A673 (cell line): ENCODE measurements around the gene ANLN. TPM values are rescaled to one million over a fixed set of nuclear protein-coding genes. Genes with fewer than 3 reads are reported as not detected.
"Not testable (repeated sequence)": the region's sequence is repeated elsewhere in the genome, so short reads cannot be mapped to it uniquely, and the experiment has no call there.

Source experiments
- BruUV-seq: library from RNA; stranded (reverse); fragments of 400-500 nt; replicated peaks from 2 replicates; lab custom pipeline; 2021; lab: Mats Ljungman, UMichigan
- CTCF ChIA-PET: fragments of 300-600 bp; sonication (Branson Sonifier 250); formaldehyde crosslinking; loops from one replicate; lab custom pipeline; 2022; ENCODE audit warnings: antibody characterized with exemption; lab: Charles Lee
- POLR2A ChIA-PET: fragments of 300-600 bp; sonication (Branson Sonifier 250); formaldehyde crosslinking; loops from one replicate; lab custom pipeline; 2022; ENCODE audit warnings: antibody characterized with exemption; ENCODE audit not compliant: low non-redundant PET; lab: Charles Lee
- DNase-seq: peaks from one replicate; pipeline ENCODE4 v3.0.0-alpha.2; 2015; ENCODE audit warnings: low spot score
- H3K27ac ChIP-seq: fragments of 200-600 bp; sonication (generic); 2 replicates; pipeline ENCODE4 v1.5.1; 2016; ENCODE audit warnings: mixed run types, low read depth, mild to moderate bottlenecking, mixed read lengths, antibody characterized with exemption, low read length; ENCODE audit not compliant: poor library complexity, severe bottlenecking
- H3K27me3 ChIP-seq: fragments of 200-600 bp; sonication (generic); replicated peaks from 2 replicates; pipeline ENCODE4 v1.6.1; 2017; ENCODE audit warnings: mixed run types, low read depth, mild to moderate bottlenecking, mixed read lengths, antibody characterized with exemption, low read length; ENCODE audit not compliant: insufficient read depth, poor library complexity
- H3K36me3 ChIP-seq: fragments of 200-600 bp; sonication (generic); 2 replicates; pipeline ENCODE4 v1.6.1; 2016; ENCODE audit warnings: mixed run types, mild to moderate bottlenecking, mixed read lengths, antibody characterized with exemption, low read length; ENCODE audit not compliant: insufficient read depth, poor library complexity, severe bottlenecking
- H3K4me1 ChIP-seq: fragments of 200-600 bp; sonication (generic); 2 replicates; pipeline ENCODE4 v1.6.1; 2017; ENCODE audit warnings: mixed run types, mild to moderate bottlenecking, mixed read lengths, antibody characterized with exemption, low read length; ENCODE audit not compliant: insufficient read depth, poor library complexity, severe bottlenecking
- H3K4me3 ChIP-seq: fragments of 200-600 bp; sonication (generic); 2 replicates; pipeline ENCODE4 v1.5.1; 2016; ENCODE audit warnings: low read depth, mixed run types, mild to moderate bottlenecking, mixed read lengths, low read length; ENCODE audit not compliant: poor library complexity, severe bottlenecking
- H3K9me3 ChIP-seq: fragments of 200-600 bp; sonication (generic); 2 replicates; pipeline ENCODE4 v1.6.1; 2016; ENCODE audit warnings: mixed run types, low read depth, mild to moderate bottlenecking, mixed read lengths, antibody characterized with exemption, low read length; ENCODE audit not compliant: poor library complexity, severe bottlenecking
- EZH2 ChIP-seq: fragments of 200-600 bp; sonication (generic); IDR thresholded peaks from 2 replicates; pipeline ENCODE4 v1.6.1; 2017; ENCODE audit warnings: borderline replicate concordance, low read depth, mild to moderate bottlenecking, mixed read lengths, antibody characterized with exemption, low read length; ENCODE audit not compliant: poor library complexity, severe bottlenecking
- intact Hi-C: fragments of 100-400 bp; cut with micrococcal nuclease; formaldehyde crosslinking; loops from one replicate; pipeline ENCODE4 v1.10.0; 2022; ENCODE audit not compliant: unreplicated experiment
- total RNA-seq: library from RNA; stranded (reverse); gene quantifications from 2 replicates; pipeline ENCODE4 v1.2.3, GENCODE V29; 2021
- TF ChIP-seq, protein P1 (sequence below): fragments of 300-800, 200-600 bp; sonication (generic); conservative IDR thresholded peaks from 2 replicates; pipeline ENCODE4 v1.5.1; 2017; ENCODE audit warnings: low read depth, mild to moderate bottlenecking, antibody characterized with exemption, low read length, moderate library complexity, mixed read lengths

The ANLN gene
- total RNA-seq, 1 experiment from 2014 or later = 164 TPM

DNA sequence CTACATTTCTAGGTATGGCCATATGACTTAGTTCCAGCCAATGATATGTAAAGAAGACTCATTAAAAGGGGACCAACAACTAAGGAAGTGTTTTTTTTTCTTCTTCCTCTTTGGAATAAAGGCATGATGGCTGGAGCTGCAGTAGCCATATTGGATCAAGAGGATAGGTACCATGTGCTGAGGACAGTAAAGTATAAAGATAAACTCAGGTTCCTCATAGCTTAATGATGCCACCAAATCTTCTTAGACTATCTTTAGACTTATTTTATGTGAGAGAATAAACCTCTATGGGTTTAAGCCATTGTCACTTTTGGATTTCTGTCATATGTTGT lies 85.3 kb downstream of the ANLN start:
- DNase-seq = no peak
- peaks cover 3% of the 10 kb centered on the region for H3K27me3 ChIP-seq
- CTCF ChIA-PET = interaction anchor here (0.6 to 1.0 kb wide), 2 partner anchors 195 to 724 kb away, joined by 3 to 5 read pairs; no protein-coding TSS in a partner anchor
- intact Hi-C loops = no loop called here
- H3K4me3 ChIP-seq = no peak overlapping the region
- no peaks in the 10 kb centered on the region for H3K36me3 ChIP-seq
- no peaks in the 10 kb centered on the region for H3K4me1 ChIP-seq
- no peaks in the 10 kb centered on the region for H3K9me3 ChIP-seq
- no peak for TF ChIP-seq EZH2
- TF ChIP-seq, protein P1, sequence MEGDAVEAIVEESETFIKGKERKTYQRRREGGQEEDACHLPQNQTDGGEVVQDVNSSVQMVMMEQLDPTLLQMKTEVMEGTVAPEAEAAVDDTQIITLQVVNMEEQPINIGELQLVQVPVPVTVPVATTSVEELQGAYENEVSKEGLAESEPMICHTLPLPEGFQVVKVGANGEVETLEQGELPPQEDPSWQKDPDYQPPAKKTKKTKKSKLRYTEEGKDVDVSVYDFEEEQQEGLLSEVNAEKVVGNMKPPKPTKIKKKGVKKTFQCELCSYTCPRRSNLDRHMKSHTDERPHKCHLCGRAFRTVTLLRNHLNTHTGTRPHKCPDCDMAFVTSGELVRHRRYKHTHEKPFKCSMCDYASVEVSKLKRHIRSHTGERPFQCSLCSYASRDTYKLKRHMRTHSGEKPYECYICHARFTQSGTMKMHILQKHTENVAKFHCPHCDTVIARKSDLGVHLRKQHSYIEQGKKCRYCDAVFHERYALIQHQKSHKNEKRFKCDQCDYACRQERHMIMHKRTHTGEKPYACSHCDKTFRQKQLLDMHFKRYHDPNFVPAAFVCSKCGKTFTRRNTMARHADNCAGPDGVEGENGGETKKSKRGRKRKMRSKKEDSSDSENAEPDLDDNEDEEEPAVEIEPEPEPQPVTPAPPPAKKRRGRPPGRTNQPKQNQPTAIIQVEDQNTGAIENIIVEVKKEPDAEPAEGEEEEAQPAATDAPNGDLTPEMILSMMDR = no peak
- POLR2A ChIA-PET = no interaction called here
- no TSS peak for BruUV-seq
- no peak overlapping the region for H3K27ac ChIP-seq

DNA sequence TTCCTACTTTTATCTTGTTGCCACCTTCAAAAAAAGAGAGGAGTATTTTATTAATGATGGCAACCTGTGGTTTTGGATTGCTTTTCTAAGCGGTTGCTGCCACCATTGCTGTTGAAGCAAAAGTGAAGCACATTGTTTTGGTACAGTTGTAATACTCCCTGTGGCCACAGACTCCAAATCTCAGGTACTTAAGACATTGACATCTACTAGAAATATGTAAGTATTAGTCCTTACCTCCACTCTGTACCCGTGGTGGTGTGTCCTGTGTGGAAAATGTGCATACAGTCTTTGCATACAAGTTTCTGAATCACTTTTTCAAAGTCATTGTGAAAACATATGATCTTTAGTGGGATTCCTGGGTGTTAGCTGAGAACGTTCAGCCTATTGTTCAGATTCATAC lies 85.7 kb downstream of the ANLN start:
- intact Hi-C loops = no loop called here
- POLR2A ChIA-PET = no interaction called here
- TF ChIP-seq, protein P1 = no peak
- TF ChIP-seq EZH2 = no peak
- Histone ChIP-seq H3K27ac (no peak overlapping the region), H3K27me3 (peaks cover 7% of the 10 kb centered on the region), H3K4me3 (no peak overlapping the region), H3K4me1 (no peaks in the 10 kb centered on the region), H3K36me3 (no peaks in the 10 kb centered on the region), H3K9me3 (no peaks in the 10 kb centered on the region)
- DNase-seq = no peak
- no TSS peak for BruUV-seq
- CTCF ChIA-PET = interaction anchor here (0.6 to 1.0 kb wide), 2 partner anchors 194 to 723 kb away, joined by 3 to 5 read pairs; no protein-coding TSS in a partner anchor

DNA sequence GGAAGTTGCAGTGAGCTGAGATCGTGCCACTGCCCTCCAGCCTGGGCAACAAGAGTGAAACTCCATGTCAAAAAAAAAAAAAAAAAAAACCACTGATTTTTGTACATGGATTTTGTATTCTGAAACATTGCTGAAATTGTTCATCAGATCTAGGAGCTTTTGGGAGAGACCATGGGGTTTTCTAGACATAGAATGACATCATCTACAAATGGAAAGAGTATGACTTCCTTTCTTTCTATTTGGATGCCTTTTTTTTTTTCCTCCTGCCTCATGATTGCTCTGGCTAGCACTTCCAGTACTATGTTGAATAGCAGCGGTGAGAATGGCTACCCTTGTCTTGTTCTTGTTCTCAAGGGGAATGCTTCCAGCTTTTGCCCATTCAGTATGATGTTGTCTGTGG lies 89.1 kb downstream of the ANLN start:
- POLR2A ChIA-PET = no interaction called here

DNA sequence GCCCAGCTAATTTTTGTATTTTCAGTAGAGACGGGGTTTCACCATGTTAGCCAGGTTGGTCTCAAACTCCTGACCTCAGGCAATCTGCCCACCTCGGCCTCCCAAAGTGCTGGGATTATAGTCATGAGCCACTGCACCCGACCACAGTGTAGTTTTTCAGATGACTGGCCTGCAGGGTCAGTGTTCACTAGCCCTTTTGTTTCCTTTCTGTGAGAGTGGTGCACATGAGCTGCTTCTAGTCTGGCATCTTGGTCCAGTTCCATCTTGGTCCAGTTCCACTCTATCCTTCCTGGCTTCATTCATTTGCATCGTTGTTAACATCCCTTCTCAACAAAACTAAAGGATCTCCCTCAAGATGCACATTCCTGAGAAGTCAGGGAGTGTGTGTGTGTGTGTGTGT lies 94.2 kb downstream of the ANLN start:
- CTCF ChIA-PET, intact Hi-C loops, H3K4me1 ChIP-seq: not testable (repeated sequence)

More for the DNA sequence above, 89.1 kb downstream of the ANLN start:
- Histone ChIP-seq H3K27me3 (peaks cover 32% of the 10 kb centered on the region), H3K36me3 (no peaks in the 10 kb centered on the region), H3K4me3 (no peak overlapping the region), H3K9me3 (no peaks in the 10 kb centered on the region), H3K4me1 (no peaks in the 10 kb centered on the region), H3K27ac (no peak overlapping the region)
- DNase-seq = no peak
- no TSS peak for BruUV-seq
- CTCF ChIA-PET = no interaction called here
- intact Hi-C loops = no loop called here
- TF ChIP-seq, protein P1 = no peak
- no peak for TF ChIP-seq EZH2

More for the DNA sequence above, 94.2 kb downstream of the ANLN start:
- H3K27ac ChIP-seq, H3K4me3 ChIP-seq, BruUV-seq, POLR2A ChIA-PET, H3K9me3 ChIP-seq, DNase-seq, H3K36me3 ChIP-seq: not testable (repeated sequence)
- peaks cover 44% of the 10 kb centered on the region for H3K27me3 ChIP-seq
